Thyroid gland (tissue), 4 donors: ENCODE data around the gene SLCO6A1. TPM values are rescaled to one million over a fixed set of nuclear protein-coding genes. Genes with fewer than 3 reads are reported as not detected.

Experiments
- DNase-seq, 2 donors: peaks; one replicate each; pipeline ENCODE4 v3.0.0-alpha.2; 2019
- H3K27ac ChIP-seq, 3 donors: fragments of 200-600 bp; sonication (generic); 1 replicate in 2 of 3; 2 replicates in 1 of 3; pipeline ENCODE4 v1.5.1; 2016 to 2019; ENCODE audit warnings: mild to moderate bottlenecking in 1 of 3, moderate library complexity in 1 of 3
- H3K27me3 ChIP-seq: fragments of 200-600 bp; sonication (generic); one replicate; pipeline ENCODE4 v1.5.1; 2019
- H3K36me3 ChIP-seq, 2 donors: fragments of 200-600 bp; sonication (generic); one replicate each; pipeline ENCODE4 v1.5.1; 2016 to 2019
- H3K4me1 ChIP-seq, 2 donors: fragments of 200-600 bp; sonication (generic); one replicate each; pipeline ENCODE4 v1.5.1; 2017 to 2019
- H3K4me3 ChIP-seq, 3 donors: fragments of 200-600 bp; sonication (generic); replicated peaks in 1 of 3; 1 replicate in 2 of 3; 2 replicates in 1 of 3; pipeline ENCODE4 v1.5.1; 2016; ENCODE audit warnings: mild to moderate bottlenecking in 1 of 3
- H3K9me3 ChIP-seq: fragments of 200-600 bp; sonication (generic); one replicate; pipeline ENCODE4 v1.5.1; 2017
- CTCF ChIP-seq, 6 experiments: fragments of 200-600 bp in 3 of 6; fragments of 450-650 bp in 3 of 6; sonication (generic) in 3 of 6; IDR thresholded peaks; one replicate each; pipeline ENCODE4 v1.5.1; 2016 to 2019; ENCODE audit warnings: antibody characterized with exemption in 6 of 6, mild to moderate bottlenecking in 2 of 6, inconsistent platforms in 1 of 6, moderate library complexity in 1 of 6
- POLR2A ChIP-seq, 2 donors: fragments of 450-650 bp; IDR thresholded peaks; one replicate each; pipeline ENCODE4 v1.6.1; 2017; ENCODE audit warnings: antibody characterized with exemption in 2 of 2, mild to moderate bottlenecking in 2 of 2, moderate library complexity in 1 of 2
- WGBS, 2 donors: methylation state at CpG; one replicate each; pipeline ENCODE4 v1.1.5; 2017; 5-methylcytosine and 5-hydroxymethylcytosine counted together
- intact Hi-C: fragments of 100-400 bp; cut with DNase I; formaldehyde crosslinking; loops from one replicate; pipeline ENCODE4 v1.15.1; 2023
- total RNA-seq, 4 donors: library from RNA; depleted of rRNA; stranded (reverse); fragments of >200 nt; gene quantifications; one replicate each; pipeline ENCODE4 v1.2.3, GENCODE V29; 2016

SLCO6A1 gene
- total RNA-seq, 4 donors from 2014 or later: not detected

GRCh38 chr5:102414448-102414847 is 84.4 kb downstream of the SLCO6A1 start:
- H3K36me3 ChIP-seq: no peaks in the 10 kb centered on the region
- no peaks in the 10 kb centered on the region for H3K9me3 ChIP-seq
- H3K4me1 ChIP-seq: no peaks in the 10 kb centered on the region
- H3K27me3 ChIP-seq: no peaks in the 10 kb centered on the region
- 91 to 96% methylated on average over 6 of the region's 6 CpGs for WGBS, 2 donors
- no peak for DNase-seq
- H3K4me3 ChIP-seq: no peak overlapping the region
- intact Hi-C loops: no loop called here
- no peak overlapping the region for H3K27ac ChIP-seq
- TF ChIP-seq POLR2A (IDR thresholded peaks at IDR 0.05): no peak

- Histone ChIP-seq H3K9me3 (no peaks in the 10 kb centered on the region), H3K4me1 (no peaks in the 10 kb centered on the region), H3K27me3 (no peaks in the 10 kb centered on the region), H3K4me3 (no peak overlapping the region), H3K36me3 (no peaks in the 10 kb centered on the region), H3K27ac (no peak overlapping the region)
- TF ChIP-seq CTCF (IDR thresholded peaks at IDR 0.05): no peak
- TF ChIP-seq POLR2A (IDR thresholded peaks at IDR 0.05): no peak
- no peak for DNase-seq
- intact Hi-C loops: no loop called here
- 62 to 63% methylated on average over 2 of the region's 2 CpGs for WGBS, 2 donors
These were observed 110.6 kb downstream of the SLCO6A1 start for GRCh38 chr5:102388235-102388634.

GRCh38 chr5:102385365-102385764 is 113.4 kb downstream of the SLCO6A1 start:
- no peak overlapping the region for H3K4me3 ChIP-seq
- H3K27ac ChIP-seq: no peak overlapping the region
- DNase-seq: no peak
- TF ChIP-seq POLR2A (IDR thresholded peaks at IDR 0.05) (no peak), CTCF (IDR thresholded peaks at IDR 0.05) (no peak)
- H3K36me3 ChIP-seq: no peaks in the 10 kb centered on the region
- no peaks in the 10 kb centered on the region for H3K9me3 ChIP-seq
- no peaks in the 10 kb centered on the region for H3K27me3 ChIP-seq
- intact Hi-C loops: no loop called here
- 86 to 91% methylated on average over 1 of the region's 1 CpG for WGBS, 2 donors
- H3K4me1 ChIP-seq: no peaks in the 10 kb centered on the region

- TF ChIP-seq CTCF (IDR thresholded peaks at IDR 0.05) (no peak), POLR2A (IDR thresholded peaks at IDR 0.05) (no peak)
These were observed 118.6 kb downstream of the SLCO6A1 start for GRCh38 chr5:102380174-102380573.

GRCh38 chr5:102375876-102376275 is 122.9 kb downstream of the SLCO6A1 start:
- no peak for DNase-seq
- intact Hi-C loops: no loop called here
- Histone ChIP-seq H3K27ac (no peak overlapping the region), H3K27me3 (no peaks in the 10 kb centered on the region), H3K4me3 (no peak overlapping the region), H3K36me3 (no peaks in the 10 kb centered on the region), H3K4me1 (no peaks in the 10 kb centered on the region), H3K9me3 (no peaks in the 10 kb centered on the region)
- TF ChIP-seq CTCF (IDR thresholded peaks at IDR 0.05): no peak
- TF ChIP-seq POLR2A (IDR thresholded peaks at IDR 0.05): no peak
- 69 to 80% methylated on average over 2 of the region's 2 CpGs for WGBS, 2 donors

More at GRCh38 chr5:102380174-102380573, 118.6 kb downstream of the SLCO6A1 start:
- Histone ChIP-seq H3K27ac (no peak overlapping the region), H3K4me1 (no peaks in the 10 kb centered on the region), H3K36me3 (no peaks in the 10 kb centered on the region), H3K9me3 (no peaks in the 10 kb centered on the region), H3K4me3 (no peak overlapping the region), H3K27me3 (no peaks in the 10 kb centered on the region)
- DNase-seq: no peak
- intact Hi-C loops: no loop called here

- no peak overlapping the region for H3K27ac ChIP-seq
- intact Hi-C loops: no loop called here
- H3K4me1 ChIP-seq: no peaks in the 10 kb centered on the region
- WGBS, 2 donors: 55 to 63% methylated on average over 1 of the region's 1 CpG
- H3K4me3 ChIP-seq: no peak overlapping the region
- no peaks in the 10 kb centered on the region for H3K9me3 ChIP-seq
- no peak for DNase-seq
- TF ChIP-seq POLR2A (IDR thresholded peaks at IDR 0.05) (no peak), CTCF (IDR thresholded peaks at IDR 0.05) (no peak)
- no peaks in the 10 kb centered on the region for H3K27me3 ChIP-seq
- no peaks in the 10 kb centered on the region for H3K36me3 ChIP-seq
These were observed 123.5 kb downstream of the SLCO6A1 start for GRCh38 chr5:102375272-102375671.
